Stomach (tissue), 4 donors: ENCODE data around the gene NLRP11.

Source experiments
- CTCF ChIP-seq, 7 experiments: fragments of 450-650 bp in 4 of 7; fragments of 200-600 bp in 3 of 7; sonication (generic) in 3 of 7; IDR thresholded peaks; one replicate each; pipeline ENCODE4 v1.5.1; 2016 to 2019; ENCODE audit warnings: antibody characterized with exemption in 7 of 7, control low read depth in 2 of 7, mild to moderate bottlenecking in 1 of 7
- EP300 ChIP-seq: sonication (generic); formaldehyde crosslinking; IDR thresholded peaks from one replicate; pipeline ENCODE4 v1.6.1; 2017; ENCODE audit warnings: antibody characterized with exemption
- POLR2A ChIP-seq, 4 donors: fragments of 450-650 bp; IDR thresholded peaks; one replicate each; pipeline ENCODE4 v1.6.1; 2016; ENCODE audit warnings: antibody characterized with exemption in 4 of 4, control low read depth in 2 of 4, mild to moderate bottlenecking in 1 of 4, moderate library complexity in 1 of 4

- TF ChIP-seq POLR2A (IDR thresholded peaks at IDR 0.05) (no peak), CTCF (IDR thresholded peaks at IDR 0.05) (no peak), EP300 (no peak)
Observed at GRCh38 chr19:55795021-55795420, 36.8 kb downstream of the NLRP11 start.
